Body of pancreas (tissue), 4 donors: ENCODE results near the gene MMP11. TPM values are rescaled to one million over a fixed set of nuclear protein-coding genes. Genes with fewer than 3 reads are reported as not detected.

Experiments used
- ATAC-seq: fragments of 150-250 bp; one replicate; pipeline ENCODE4 v1.9.1; 2016
- DNase-seq, 4 donors: peaks; one replicate each; pipeline ENCODE4 v3.0.0-alpha.2; 2019
- H3K27ac ChIP-seq, 4 donors: fragments of 200-600 bp; sonication (generic); 1 replicate in 3 of 4; 2 replicates in 1 of 4; pipeline versions ENCODE4 v1.5.1 to v1.6.1; 2016 to 2019; ENCODE audit warnings: mild to moderate bottlenecking in 1 of 4, mixed read lengths in 1 of 4, moderate library complexity in 1 of 4
- H3K27me3 ChIP-seq, 2 donors: fragments of 200-600 bp; sonication (generic); one replicate each; pipeline ENCODE4 v1.6.0; 2016; ENCODE audit warnings: mild to moderate bottlenecking in 1 of 2
- H3K36me3 ChIP-seq, 2 donors: fragments of 200-600 bp; sonication (generic); replicated peaks in 1 of 2; 2 replicates each; pipeline ENCODE4 v1.5.1; 2016; ENCODE audit warnings: low read depth in 2 of 2; ENCODE audit not compliant: insufficient read depth in 1 of 2
- H3K4me1 ChIP-seq: fragments of 200-600 bp; sonication (generic); one replicate; pipeline ENCODE4 v1.6.0; 2016
- H3K4me3 ChIP-seq, 2 donors: fragments of 200-600 bp; sonication (generic); 1 replicate in 1 of 2; 2 replicates in 1 of 2; pipeline ENCODE4 v1.5.1; 2016 to 2019
- H3K9me3 ChIP-seq, 3 donors: fragments of 200-600 bp; sonication (generic); 1 replicate in 2 of 3; 2 replicates in 1 of 3; pipeline ENCODE4 v1.5.1; 2016
- POLR2A ChIP-seq, 3 donors: fragments of 450-650 bp; IDR thresholded peaks; one replicate each; pipeline ENCODE4 v1.6.1; 2016; ENCODE audit warnings: antibody characterized with exemption in 3 of 3, mild to moderate bottlenecking in 2 of 3
- WGBS, 2 donors: methylation state at CpG; one replicate each; pipeline ENCODE4 v1.1.5; 2017; 5-methylcytosine and 5-hydroxymethylcytosine counted together
- intact Hi-C: fragments of 100-400 bp; cut with DNase I; formaldehyde crosslinking; loops from one replicate; pipeline ENCODE4 v1.15.1; 2023
- total RNA-seq, 2 donors: library from RNA; depleted of rRNA; stranded (reverse); fragments of >200 nt; gene quantifications; one replicate each; pipeline ENCODE4 v1.1.0, GENCODE V29; 2016
- TF ChIP-seq, protein P1 (sequence below), 7 experiments: fragments of 450-650 bp in 4 of 7; fragments of 200-600 bp in 3 of 7; sonication (generic) in 3 of 7; IDR thresholded peaks; one replicate each; pipeline ENCODE4 v1.5.1; 2016 to 2019; ENCODE audit warnings: antibody characterized with exemption in 7 of 7

Gene MMP11
- total RNA-seq, 2 donors from 2014 or later, result 1.0 to 2.0 TPM

DNA sequence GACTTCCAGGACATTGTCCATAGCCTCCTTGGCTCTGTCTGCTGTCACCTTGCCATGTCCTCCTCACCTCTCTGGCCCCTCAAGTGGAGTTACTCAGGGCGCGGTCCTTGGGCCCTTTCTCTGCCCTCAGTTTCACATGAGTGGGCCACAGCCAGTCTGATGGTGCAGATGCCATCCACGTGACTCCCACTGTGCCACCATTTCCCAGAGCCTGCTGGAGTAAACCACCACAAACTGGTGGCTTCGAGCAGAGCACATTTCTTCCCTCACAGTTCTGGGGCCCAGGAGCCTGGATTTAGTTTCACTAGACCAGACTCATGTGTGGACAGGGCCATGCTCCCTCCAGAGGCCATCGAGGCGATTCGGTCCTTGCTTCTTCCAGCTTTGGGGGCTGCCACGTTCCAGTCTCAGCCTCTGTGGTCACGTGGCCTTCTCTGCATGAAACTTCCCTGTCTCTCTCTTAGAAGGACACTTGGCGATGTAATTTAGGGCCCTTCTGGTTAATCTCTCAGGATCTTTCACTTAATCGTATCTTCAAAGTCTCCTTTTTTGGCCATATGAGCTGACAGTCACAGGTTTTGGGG is 28.7 kb downstream of the MMP11 start:
- intact Hi-C loops, result no loop called here
- no peak for TF ChIP-seq POLR2A (IDR thresholded peaks at IDR 0.05)
- TF ChIP-seq, protein P1, sequence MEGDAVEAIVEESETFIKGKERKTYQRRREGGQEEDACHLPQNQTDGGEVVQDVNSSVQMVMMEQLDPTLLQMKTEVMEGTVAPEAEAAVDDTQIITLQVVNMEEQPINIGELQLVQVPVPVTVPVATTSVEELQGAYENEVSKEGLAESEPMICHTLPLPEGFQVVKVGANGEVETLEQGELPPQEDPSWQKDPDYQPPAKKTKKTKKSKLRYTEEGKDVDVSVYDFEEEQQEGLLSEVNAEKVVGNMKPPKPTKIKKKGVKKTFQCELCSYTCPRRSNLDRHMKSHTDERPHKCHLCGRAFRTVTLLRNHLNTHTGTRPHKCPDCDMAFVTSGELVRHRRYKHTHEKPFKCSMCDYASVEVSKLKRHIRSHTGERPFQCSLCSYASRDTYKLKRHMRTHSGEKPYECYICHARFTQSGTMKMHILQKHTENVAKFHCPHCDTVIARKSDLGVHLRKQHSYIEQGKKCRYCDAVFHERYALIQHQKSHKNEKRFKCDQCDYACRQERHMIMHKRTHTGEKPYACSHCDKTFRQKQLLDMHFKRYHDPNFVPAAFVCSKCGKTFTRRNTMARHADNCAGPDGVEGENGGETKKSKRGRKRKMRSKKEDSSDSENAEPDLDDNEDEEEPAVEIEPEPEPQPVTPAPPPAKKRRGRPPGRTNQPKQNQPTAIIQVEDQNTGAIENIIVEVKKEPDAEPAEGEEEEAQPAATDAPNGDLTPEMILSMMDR (IDR thresholded peaks at IDR 0.05), result no peak
- DNase-seq (no peak), ATAC-seq (no peak)
- Histone ChIP-seq H3K9me3 (no peaks in the 10 kb centered on the region), H3K4me1 (no peaks in the 10 kb centered on the region), H3K27me3 (no peaks in the 10 kb centered on the region), H3K4me3 (no peak overlapping the region), H3K36me3 (peaks cover 0 to 29% of the 10 kb centered on the region in 2 donors), H3K27ac (no peak overlapping the region)
- WGBS, 2 donors, result 81 to 91% methylated on average over 11 of the region's 11 CpGs

DNA sequence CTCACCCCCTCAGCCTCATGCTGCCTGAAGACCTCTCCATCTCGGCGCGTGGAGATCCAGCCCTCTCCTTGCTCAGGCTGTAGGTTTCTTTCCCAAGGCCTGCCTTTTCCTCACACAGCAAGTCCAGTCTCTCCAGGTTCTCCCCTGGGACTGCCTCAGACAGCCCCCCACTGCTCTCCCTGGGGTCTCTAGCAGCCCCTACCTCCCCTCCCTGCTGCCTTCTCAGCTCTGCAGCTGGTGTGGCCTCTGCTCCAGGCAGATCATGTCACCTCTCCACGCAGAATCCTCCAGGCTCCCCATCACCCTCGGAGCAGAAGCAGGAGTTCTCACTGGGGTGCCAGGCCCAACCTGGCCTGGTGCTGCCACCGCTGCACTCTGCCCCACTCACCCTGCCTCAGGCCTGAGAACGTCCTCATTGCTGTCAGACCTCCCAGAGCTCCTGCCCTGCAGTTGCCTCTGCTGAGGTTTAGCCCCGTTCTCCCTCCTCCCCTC is 29.3 kb downstream of the MMP11 start:
- H3K9me3 ChIP-seq, result no peaks in the 10 kb centered on the region
- DNase-seq, result no peak
- ATAC-seq, result no peak
- H3K4me1 ChIP-seq, result no peaks in the 10 kb centered on the region
- no peak overlapping the region for H3K27ac ChIP-seq
- H3K4me3 ChIP-seq, result no peak overlapping the region
- peaks cover 0 to 27% of the 10 kb centered on the region in 2 donors for H3K36me3 ChIP-seq
- TF ChIP-seq, protein P1 (IDR thresholded peaks at IDR 0.05), result no peak
- TF ChIP-seq POLR2A (IDR thresholded peaks at IDR 0.05), result no peak
- intact Hi-C loops, result no loop called here
- 91 to 92% methylated on average over 5 to 8 of the region's 8 CpGs for WGBS, 2 donors
- no peaks in the 10 kb centered on the region for H3K27me3 ChIP-seq

DNA sequence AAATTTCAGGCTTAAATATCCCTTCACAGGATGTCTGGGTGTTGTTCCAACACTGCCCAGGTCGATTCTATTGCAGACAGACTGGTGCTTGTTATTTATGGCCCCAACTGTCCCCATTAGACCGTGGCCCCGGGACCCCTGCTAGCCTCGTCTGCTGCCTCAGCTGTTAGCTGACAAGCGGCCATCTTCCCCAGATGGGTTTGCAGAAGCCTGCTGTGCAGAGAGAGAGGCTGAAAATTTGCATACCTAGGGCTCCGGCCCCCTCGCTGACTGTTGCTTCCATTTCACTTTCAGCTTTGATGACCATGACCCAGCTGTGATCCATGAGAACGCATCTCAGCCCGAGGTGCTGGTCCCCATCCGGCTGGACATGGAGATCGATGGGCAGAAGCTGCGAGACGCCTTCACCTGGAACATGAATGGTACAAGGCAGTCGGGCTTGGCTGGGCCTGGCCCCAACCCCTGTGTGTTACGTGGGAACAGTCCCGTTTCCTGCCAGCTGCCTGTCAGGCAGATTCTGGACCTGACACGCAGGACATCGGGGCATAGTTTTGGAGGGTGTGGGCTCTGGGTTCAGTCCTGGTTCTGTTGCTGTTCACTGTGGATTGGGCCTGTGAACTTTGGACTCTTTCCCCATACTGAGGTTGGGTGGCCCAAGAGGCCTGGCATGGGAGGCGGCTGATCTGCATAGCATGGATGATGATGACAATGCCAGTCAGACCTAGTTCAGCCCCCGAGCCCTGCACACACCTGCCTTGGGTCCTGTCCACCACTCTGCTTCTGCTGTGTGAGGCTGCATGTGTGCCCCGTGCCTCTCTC is 30.6 kb downstream of the MMP11 start:
- TF ChIP-seq, protein P1 (IDR thresholded peaks at IDR 0.05), result no peak
- no peak for TF ChIP-seq POLR2A (IDR thresholded peaks at IDR 0.05)
- H3K9me3 ChIP-seq, result no peaks in the 10 kb centered on the region
- no peak for DNase-seq
- WGBS, 2 donors, result 82 to 93% methylated on average over 13 to 21 of the region's 21 CpGs
- H3K4me3 ChIP-seq, result no peak overlapping the region
- no peaks in the 10 kb centered on the region for H3K4me1 ChIP-seq
- H3K27me3 ChIP-seq, result no peaks in the 10 kb centered on the region
- no peak overlapping the region for H3K27ac ChIP-seq
- intact Hi-C loops, result no loop called here
- H3K36me3 ChIP-seq, result peaks cover 0 to 27% of the 10 kb centered on the region in 2 donors
- no peak for ATAC-seq

DNA sequence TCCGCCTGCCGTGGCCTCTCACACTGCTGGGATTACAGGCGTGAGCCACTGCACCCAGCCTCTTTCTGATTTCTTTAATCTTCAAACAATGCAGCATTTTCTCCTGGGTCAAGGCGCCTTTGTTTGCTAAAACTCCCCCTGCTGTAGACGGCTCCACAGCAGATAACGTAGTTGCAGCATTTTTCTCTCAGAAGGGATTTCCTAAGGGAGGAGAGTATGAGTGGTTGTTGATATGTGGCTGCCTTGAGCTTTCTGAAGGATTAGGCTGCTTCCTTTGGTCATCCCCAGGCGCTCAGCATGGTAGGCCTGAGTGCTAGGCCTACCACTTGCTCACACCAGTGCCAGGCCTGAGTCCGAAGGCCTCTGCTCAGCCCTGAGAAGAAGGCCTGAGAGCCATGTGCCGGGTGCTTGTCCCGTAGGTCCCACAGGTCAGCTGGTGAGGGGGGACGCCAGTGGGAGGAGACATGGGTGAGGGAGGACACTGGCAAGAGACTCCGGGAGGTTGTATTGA is 32.2 kb downstream of the MMP11 start:
- 68 to 95% methylated on average over 6 to 12 of the region's 12 CpGs for WGBS, 2 donors
- no peak overlapping the region for H3K27ac ChIP-seq
- TF ChIP-seq, protein P1 (IDR thresholded peaks at IDR 0.05), result no peak
- TF ChIP-seq POLR2A (IDR thresholded peaks at IDR 0.05), result no peak
- no peak overlapping the region for H3K4me3 ChIP-seq
- intact Hi-C loops, result no loop called here
- no peaks in the 10 kb centered on the region for H3K4me1 ChIP-seq
- no peaks in the 10 kb centered on the region for H3K27me3 ChIP-seq
- peaks cover 0 to 26% of the 10 kb centered on the region in 2 donors for H3K36me3 ChIP-seq
- ATAC-seq, result no peak
- DNase-seq, result no peak
- H3K9me3 ChIP-seq, result no peaks in the 10 kb centered on the region
